GM21825 (cell line): ENCODE data around the gene GABRR3.
A peak's percentile ranks its signal among the peaks of the same experiment; 100 is the strongest.
"Not testable (repeated sequence)": the region's sequence is repeated elsewhere in the genome, so short reads cannot be mapped to it uniquely, and the experiment has no call there.

Source experiments
- ATAC-seq: cut with Tn5 transposase; IDR thresholded peaks from one replicate; pipeline ENCODE4 v1.9.1; 2021; ENCODE audit warnings: mild to moderate bottlenecking, moderate library complexity; ENCODE audit not compliant: unreplicated experiment

GABRR3 gene

GRCh38 chr3:98022978-98023820, 11.9 kb downstream of the GABRR3 start:
- peak; percentile 59 for ATAC-seq

- ATAC-seq: no peak
These were observed 13.1 kb downstream of the GABRR3 start for GRCh38 chr3:98021830-98022560.

- no peak for ATAC-seq
These were observed 14.7 kb downstream of the GABRR3 start for GRCh38 chr3:98020412-98020811.

- ATAC-seq: no peak
These were observed 16.8 kb downstream of the GABRR3 start for GRCh38 chr3:98018301-98018700.

DNA sequence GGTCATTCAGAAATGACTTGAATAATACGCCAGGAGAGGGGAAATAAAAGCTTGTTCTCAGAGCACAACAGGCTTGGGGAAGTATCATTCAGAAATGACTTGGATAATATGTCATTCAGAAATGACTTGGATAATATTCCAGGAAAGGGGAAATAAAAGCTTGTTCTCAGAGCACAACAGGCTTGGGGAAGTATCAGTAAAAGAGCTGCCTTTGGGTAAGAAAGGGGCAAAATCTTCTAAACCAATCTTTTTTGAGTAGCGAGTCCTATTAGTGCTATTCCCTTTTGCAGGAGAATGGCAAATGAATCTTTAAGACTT, 20.9 kb downstream of the GABRR3 start:
- no peak for ATAC-seq

GRCh38 chr3:98013411-98014267, 21.5 kb downstream of the GABRR3 start:
- no peak for ATAC-seq

- ATAC-seq: no peak
These were observed 22.1 kb downstream of the GABRR3 start for GRCh38 chr3:98012979-98013378.

DNA sequence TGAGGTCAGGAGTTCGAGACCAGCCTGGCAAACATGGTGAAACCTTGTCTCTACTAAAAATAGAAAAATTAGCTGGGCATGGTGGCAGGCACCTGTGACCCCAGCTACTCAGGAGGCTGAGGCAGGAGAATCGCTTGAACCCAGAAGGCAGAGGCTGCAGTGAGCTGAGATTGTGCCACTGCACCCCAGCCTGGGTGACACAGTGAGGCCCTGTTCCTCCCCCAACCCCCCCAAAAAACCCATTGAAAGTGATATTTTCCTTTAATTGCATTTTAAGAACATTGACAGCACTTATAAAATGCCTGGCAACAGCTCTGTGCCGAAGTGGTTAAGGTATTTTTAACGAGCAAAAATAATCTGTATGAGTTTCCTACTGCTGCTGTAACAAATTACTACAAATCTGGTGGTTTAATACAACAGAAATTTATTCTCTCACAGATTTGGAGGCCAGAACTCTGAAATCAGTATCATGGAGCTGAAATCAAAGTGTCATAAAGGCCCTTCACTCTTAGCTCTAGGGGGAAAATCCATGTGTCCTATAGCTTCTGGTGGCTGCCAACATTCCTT, 24.1 kb downstream of the GABRR3 start:
- ATAC-seq: not testable (repeated sequence)

DNA sequence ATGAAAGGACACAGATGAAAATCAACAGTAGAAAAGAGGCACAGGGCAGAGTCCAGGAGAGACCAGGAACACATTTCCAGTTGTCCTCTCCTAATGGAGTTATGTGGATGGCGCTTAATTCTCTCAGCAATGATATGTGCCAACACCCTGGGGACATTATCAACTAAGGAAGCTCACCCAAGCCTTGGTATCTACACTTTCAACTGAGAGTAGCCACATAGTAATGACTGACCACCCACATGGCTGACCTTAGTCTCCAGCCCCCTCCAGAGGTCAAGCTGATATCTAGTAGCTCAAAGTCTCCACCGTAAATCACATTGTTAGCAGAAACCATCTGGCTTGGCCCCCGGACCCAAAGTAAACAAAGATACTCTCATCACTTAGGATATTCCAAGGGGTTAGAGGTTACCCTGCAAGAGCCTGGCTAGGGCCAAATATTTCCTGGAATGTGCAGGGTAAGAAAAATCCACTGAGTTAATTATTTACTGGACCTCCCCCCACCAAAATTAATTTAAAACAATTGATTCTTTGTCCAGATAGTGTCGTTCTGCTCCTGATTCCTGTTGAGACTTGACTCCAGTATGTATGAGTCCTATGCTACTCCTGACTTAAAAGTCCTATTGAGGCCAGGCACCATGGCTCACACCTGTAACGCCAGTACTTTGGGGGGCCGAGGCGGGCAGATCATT, 24.8 kb downstream of the GABRR3 start:
- no peak for ATAC-seq

DNA sequence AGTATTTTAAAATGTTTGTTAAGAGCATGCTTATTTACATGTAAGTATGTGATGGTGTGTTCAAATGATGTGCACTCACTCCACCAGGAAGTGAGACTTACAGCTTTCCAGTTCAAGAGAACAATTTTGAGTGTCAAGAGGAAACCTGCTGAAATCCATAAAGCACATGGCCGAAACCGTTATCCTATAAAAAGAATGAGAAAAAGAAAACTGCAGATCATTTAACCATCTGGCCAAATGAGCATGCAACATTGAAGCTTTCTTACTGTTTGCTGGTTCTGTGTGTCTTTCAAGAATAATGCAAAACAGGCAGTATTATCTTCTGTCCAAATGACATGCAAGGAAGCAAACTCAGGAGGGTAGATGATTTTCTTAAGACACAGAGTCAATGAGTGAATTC, 26.3 kb downstream of the GABRR3 start:
- peak; percentile 65 for ATAC-seq

DNA sequence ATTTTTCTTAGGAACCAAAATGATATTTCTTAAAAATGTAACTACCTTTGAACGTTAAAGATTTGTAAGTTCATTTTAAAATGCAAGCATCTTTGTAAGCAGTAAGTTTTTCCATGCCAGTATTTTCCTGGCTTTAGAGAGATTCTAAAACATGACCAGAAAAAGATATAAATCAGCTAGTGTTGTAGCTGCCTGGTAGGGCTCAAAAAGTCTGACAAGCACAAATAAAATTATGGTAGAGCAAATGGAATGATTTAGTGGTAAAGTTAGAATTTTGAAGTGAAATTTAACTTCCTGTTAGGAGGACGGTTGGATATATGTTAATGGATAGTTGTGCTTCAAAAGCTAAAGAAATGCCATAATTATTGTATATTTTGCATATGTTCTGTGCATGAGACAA, 29.7 kb downstream of the GABRR3 start:
- ATAC-seq: no peak

GRCh38 chr3:98004721-98005120, 30.4 kb downstream of the GABRR3 start:
- ATAC-seq: no peak

GRCh38 chr3:98003306-98003969, 31.7 kb downstream of the GABRR3 start:
- ATAC-seq: peak; percentile 74

- no peak for ATAC-seq
These were observed 32.4 kb downstream of the GABRR3 start for GRCh38 chr3:98002717-98003116.

GRCh38 chr3:97999994-98000393, 35.1 kb downstream of the GABRR3 start:
- no peak for ATAC-seq

- ATAC-seq: no peak
These were observed 36.0 kb downstream of the GABRR3 start for GRCh38 chr3:97999103-97999502.

- no peak for ATAC-seq
These were observed 38.1 kb downstream of the GABRR3 start for GRCh38 chr3:97996988-97997387.

DNA sequence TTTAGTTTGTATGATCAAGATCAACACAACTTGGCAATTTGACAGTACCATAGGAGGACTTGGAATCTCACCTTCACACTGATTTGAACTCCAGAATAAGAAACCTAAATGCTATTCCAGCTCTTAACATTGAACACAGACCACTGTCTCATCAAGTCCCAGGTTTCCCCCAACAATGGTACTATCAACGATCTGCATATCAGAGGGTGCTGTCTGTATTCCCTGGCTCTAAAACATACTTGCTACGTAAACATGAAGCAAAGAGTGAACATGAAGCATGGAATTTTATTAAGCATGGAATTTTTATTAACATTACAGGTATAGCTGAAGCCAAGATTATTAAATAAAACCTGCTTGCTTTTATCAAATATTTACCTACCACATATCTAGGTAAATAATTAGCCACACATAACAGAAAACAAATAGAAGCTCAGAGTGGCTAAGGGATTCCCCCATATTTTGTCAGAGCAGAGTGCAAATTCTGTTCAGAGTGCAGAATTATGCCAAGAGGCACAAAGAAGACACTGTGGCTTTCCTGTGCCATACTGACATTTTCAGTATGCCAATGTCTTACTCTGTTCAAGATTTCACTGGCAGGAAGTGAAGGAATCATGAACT, 40.7 kb downstream of the GABRR3 start:
- ATAC-seq: no peak

DNA sequence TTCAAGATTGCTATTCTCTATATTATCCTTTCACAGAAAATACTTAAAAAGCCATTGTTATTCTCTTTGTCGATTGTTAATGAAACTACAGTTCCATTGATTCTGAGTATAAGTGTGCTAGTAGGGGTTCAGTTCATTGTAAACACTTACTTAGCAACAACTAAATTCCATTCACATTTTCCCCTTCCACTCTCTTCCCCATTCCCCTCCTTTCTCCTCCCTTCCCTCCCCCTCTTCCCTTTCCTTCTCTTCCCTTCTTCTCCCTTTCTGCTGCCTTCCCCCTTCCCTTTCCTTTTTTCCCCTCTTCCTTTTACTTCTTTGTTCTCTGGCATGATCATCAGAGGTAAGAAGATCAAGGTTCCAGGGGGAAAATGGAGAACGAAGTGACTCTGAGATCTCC, 41.6 kb downstream of the GABRR3 start:
- no peak for ATAC-seq
